ENCODE measurements around the gene VPREB1.

- no peak for TF ChIP-seq POLR2A (IDR thresholded peaks at IDR 0.05)
- TF ChIP-seq CTCF (IDR thresholded peaks at IDR 0.05) = no peak
- TF ChIP-seq EP300 (IDR thresholded peaks at IDR 0.05) = no peak
Observed at GRCh38 chr22:22233081-22233480, 11.5 kb upstream of the VPREB1 start.

Data from tibial nerve (tissue), 4 donors.